ENCODE data around the gene DDX17.

DDX17 gene

DNA sequence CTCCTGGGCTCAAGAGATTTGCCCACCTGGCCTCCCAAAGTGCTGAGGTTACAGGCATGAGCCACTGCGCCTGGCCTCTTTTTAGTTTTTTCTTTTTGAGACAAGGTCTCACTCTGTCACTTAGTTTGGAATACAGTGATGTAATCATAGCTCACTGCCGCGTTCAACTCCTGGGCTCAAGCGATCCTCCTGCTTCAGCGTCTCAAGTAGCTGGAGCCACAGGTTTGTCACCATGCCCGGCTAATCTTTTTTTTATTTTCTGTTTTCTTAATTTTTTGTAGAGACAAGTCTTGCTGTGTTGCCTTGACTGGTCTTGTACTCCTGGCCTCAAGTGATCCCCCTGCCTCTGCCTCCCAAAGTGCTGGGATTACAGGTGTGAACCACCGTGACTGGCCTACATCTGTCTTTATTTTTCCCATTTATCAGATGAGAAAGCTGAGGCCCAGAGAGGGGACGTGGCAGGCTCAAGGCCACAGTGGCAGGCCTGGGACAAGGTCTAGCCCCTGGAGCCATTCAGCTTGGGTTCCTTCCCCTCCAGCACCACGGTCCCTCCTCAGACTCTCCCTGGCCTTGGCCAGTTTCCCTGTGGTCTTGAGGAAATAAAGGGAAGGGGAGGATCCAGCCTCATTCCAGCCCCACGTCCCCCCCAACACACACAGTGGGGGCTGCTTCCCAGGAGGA lies 41.0 kb downstream of the DDX17 start:
- no peak for DNase-seq

DNA sequence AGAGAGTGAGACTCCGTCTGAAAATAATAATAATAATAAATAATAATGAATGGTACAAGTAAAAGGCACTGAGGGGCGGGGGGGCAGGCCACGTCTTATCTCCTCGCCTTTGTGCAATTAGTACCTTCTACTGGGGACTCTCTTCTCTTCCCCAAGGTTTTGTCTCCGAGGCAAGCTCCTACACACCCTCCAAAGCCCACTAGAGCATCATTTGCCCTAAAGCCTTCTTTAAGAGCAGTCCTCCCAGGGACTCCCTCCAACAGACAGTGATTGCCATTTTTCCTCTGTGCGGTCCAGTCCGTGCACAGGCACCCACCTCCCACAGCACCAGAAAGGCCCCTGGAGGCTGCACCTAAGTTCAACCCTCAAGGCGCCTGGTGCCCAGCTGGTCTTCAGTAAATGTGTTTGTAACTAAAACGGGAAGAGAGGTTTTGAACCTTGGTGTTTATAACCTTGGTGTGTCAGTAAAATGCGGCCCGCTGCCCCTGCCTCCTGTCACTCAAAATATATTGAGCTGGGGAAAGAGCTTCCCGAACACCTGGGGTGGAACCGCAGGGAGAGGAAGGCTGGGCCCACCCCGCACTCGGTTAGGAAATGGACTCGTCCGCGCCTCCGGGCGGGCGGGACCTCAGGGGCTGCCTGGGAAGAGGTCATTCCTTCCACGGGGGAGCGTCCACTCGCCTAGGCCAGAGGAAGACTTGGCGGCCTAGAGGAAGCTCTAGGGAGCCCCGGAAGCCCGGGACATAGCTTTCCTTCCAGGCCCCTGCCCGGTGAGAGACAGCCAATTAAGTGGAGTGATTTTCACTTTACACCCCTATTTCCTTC lies 42.9 kb downstream of the DDX17 start:
- no peak for DNase-seq

DNA sequence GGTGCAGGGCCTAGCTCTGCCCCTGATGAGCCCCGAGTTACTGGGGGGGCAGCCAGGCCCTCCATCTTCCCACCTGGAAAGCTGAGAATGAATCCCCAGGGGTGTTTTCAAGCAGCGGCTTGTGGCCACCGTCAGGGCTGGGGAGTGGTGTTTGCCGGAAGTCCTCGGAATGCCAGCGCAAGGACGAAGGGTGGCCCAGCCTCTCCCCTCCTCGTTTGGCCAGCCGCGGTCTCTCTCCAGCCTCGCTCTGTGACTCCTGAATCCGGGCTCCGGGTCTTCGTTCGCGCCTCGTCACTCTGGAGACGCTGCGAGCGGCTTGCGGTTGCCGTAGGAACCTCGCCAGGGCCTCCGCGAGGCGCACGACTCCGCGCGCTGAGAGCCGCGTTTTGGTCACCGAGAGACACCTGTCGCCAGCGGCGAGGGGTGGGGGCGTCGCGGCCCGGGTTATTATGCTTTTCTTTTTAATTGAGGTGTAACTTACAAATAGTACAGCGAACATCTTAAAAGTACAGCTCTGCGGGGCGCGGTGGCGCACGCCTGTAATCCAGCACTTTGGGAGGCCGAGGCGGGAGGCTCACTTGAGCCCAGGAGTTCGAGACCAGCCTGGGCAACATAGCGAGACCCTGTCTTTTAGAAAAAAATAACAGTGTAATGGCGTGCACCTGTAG lies 44.6 kb downstream of the DDX17 start:
- DNase-seq: peak; percentile 81

GRCh38 chr22:38461057-38461413 lies 45.1 kb downstream of the DDX17 start:
- DNase-seq: no peak

GRCh38 chr22:38460426-38460840 lies 45.7 kb downstream of the DDX17 start:
- no peak for DNase-seq

- no peak for DNase-seq
Observed at GRCh38 chr22:38456841-38457699, 49.0 kb downstream of the DDX17 start.

DNA sequence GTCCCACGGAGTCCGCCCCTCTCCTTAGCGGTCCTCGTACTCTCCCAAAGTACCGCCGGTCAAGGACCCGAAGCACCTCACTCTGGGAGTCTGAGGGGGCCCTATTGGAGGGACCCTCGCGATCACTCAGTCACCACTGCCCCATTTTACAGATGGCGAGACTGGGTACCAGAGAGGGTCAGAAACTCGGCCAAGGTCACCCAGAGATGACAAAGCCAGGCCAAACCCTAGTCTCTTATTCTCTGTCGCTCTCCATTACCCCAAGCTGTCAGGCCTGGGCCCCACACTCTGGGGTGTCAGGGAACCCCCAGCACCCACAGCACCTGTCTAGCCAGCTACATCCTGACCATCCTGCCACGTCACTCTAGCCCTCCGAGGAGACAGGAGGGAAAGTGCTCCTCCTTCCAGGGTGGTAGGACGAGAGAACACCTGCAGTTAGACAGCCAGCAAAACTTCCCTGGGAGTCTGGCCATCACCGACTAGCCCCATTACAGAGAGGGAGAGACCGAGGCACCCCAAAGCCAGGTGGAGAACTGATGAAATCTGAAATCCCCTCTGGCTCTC lies 49.8 kb downstream of the DDX17 start:
- DNase-seq: no peak

DNA sequence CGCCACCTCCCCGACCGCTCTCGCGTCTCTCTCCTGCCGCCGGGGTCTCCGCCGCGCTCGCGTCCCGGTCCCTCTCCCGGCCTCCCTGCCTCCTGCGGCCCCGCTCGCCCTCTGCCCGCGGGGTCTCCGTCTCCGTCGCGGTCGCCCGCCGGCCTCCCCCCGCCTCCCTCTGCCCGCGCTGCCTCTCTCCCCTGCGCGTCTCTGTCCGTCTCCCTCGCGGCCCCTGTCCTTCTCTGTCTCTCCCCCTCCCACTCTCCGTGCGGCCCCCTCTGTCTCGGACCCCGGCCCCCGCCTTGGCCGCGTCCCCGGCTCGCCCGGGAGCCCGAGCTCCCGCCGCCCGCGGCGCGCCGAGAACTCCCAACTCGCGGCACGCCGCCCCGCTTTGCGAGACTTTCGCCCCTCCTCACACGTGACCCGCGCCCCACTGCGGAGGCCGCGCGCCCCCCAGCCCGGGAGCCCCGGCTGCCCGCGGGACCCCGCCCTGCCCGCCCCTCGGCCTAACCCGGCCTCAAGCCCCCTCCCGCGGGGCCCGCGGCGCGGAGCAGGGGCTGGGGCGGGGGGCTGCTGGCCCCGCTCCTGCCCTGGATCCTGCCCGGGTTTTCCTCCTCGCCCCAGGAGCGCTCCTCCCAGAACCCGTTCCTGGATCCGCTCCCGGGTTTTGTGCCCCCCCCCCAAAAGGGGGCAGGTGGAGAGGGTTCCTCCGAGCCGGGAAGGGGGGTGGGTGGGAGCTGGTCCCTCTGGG lies 50.4 kb downstream of the DDX17 start:
- DNase-seq: peak; percentile 31

GRCh38 chr22:38455076-38455529 lies 51.0 kb downstream of the DDX17 start, which contains the start of gene KCNJ4:
TSS of gene KCNJ4 (minus strand) at chr22:38455199. CDS start at chr22:38428132, 27,067 bp downstream.
- DNase-seq: no peak

DNA sequence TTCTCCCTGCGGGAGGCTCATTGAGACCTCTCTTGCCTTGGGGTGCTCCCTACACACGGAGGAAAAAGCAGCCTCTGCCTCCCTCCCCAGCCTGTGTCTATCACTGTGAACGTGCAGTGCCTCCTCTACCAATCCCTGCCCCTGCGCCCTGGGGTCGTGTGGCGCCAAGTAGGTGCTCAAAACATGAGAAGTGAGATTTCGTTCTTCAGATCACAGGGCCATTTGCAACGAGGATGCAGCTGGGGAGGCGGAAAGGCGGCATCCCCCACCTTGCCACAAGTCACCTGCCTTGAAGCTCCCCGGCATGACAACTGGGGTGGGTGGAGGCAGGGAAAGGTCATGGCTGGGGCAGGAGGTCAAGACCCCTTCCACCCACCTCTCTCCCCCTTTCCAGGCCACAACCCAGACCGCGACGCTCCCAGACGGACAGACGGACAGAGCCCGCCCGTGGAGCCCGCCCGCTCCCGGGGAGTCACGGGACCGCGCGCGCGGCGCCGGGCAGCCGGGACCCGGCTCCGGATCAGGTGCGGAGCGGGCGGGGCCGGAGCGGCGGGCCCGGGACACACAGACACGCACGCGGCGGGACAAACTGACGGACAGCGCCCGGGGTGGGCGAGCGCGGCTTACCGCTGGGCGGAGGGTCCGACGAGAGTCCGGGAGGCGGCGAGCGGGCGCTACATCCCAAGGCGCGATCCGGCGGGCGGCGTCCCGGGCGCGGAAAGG lies 51.6 kb downstream of the DDX17 start:
- no peak for DNase-seq

GRCh38 chr22:38453996-38454352 lies 52.1 kb downstream of the DDX17 start:
- no peak for DNase-seq

GRCh38 chr22:38453066-38453672 lies 52.9 kb downstream of the DDX17 start:
- no peak for DNase-seq

- peak; percentile 40 for DNase-seq
Observed at GRCh38 chr22:38452373-38453065, 53.6 kb downstream of the DDX17 start.

GRCh38 chr22:38451864-38452263 lies 54.2 kb downstream of the DDX17 start:
- DNase-seq: no peak

- no peak for DNase-seq
Observed at GRCh38 chr22:38451404-38451803, 54.7 kb downstream of the DDX17 start.

DNA sequence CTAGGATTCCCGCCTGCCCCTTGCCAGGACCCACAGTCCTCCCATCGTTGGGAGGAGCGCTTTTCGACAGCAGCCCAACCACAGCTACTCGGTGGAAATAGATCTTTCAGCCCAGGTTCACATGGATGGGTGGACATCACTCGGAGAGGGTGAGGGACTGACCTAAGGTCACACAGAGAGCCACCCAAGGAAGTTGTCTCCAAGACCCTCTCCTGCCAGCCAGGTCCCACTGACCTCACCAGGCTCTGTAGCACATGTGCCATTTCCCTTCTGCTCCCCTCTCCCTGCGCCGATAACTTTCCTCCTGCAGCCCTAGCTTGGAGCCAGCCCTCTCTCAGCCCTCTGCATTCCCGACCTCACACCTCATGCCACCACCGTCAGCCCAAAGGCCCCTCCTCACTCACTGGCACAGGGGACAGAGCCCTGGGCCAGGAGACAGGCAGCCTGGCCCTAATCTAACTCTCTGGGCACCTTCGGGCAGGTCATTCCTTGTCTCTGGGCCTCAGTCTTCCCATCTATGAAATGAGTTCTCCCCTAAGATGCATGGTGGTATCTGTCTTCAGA lies 55.8 kb downstream of the DDX17 start:
- no peak for DNase-seq

DNA sequence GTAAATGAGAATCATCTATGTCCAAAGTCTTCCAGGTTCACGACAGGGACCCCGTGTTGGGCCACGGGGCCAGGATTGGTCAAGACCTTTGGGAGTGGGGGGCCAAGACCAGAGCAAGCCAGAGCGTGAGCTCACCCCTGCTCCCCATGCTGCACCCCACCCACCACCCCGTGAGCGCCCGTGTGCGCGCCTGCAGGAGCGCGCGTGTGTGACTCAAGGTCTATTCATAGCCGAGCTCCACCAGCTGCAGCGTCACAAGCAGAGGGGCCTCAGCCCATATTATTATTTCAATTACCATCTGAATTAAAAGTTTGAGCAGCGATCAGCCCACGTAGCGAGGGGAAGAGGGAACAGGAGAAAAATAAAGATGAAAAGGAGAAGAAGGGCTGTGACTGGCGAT lies 56.3 kb downstream of the DDX17 start:
- DNase-seq: no peak

DNA sequence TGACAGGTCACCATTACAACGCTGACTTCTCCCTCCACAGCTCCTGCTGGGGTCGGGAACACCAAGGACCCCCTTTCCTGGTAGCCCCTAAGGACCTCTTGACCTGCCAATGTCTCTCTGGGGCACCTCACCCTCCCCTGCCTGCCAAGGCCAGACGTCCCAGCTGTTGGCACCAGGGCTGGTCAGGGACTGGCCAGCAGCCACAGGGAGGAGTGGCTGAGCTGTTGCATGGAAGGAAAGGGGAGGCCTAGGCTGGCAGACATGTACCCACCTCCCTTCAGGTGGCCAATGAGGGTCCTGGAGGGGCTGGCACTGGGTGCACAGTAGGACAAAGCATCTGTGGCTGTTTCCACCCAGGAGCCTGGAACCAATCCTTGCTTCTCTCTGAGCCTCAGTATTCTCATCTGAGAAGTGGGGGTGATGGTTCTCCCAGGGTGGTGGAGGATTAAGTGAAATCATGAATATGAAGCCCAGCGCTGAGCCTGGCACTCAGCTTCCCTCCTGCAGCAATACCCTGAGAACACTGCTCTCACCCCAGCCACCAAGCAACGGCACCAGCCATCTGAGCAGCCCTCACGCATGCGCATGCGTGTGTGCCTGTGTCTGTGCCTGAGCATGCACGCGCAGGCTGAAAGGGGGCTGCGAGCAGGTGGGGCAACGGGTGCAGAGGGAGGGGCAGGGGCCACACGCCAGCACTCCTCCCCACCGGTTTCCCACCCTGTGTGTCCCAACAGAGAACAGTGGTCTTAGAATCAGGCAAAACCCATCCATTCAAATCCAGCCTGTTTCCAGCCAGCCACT lies 57.0 kb downstream of the DDX17 start:
- no peak for DNase-seq
